WI38 (cell line): ENCODE measurements around the gene ABCC2.
"Not testable (repeated sequence)": the region's sequence is repeated elsewhere in the genome, so short reads cannot be mapped to it uniquely, and the experiment has no call there.

Experiments
- H3K4me3 ChIP-seq: 2 replicates; pipeline ENCODE4 v1.5.1; 2011; ENCODE audit warnings: low read depth, mild to moderate bottlenecking, control low read depth, low read length
- CTCF ChIP-seq: IDR thresholded peaks from 2 replicates; pipeline ENCODE4 v1.5.1; 2012; ENCODE audit warnings: low read depth, mild to moderate bottlenecking, control low read depth, low read length

ABCC2 gene

GRCh38 chr10:99782447-99783286, at the start of gene ABCC2:
Gene ABCC2, plus strand, starts transcription at chr10:99782640. Its CDS starts 205 bp downstream, at chr10:99782845.
- no peak within 1 kb of the TSS for H3K4me3 ChIP-seq
- TF ChIP-seq CTCF = no peak

- TF ChIP-seq CTCF = no peak
- peak overlapping the region; percentile 20 for H3K4me3 ChIP-seq
Measured at GRCh38 chr10:99733366-99733765, 49.1 kb upstream of the ABCC2 start.

- not testable (repeated sequence) for H3K4me3 ChIP-seq
Measured at GRCh38 chr10:99734111-99734510, 48.3 kb upstream of the ABCC2 start.

GRCh38 chr10:99740260-99740659, 42.2 kb upstream of the ABCC2 start:
- TF ChIP-seq CTCF = no peak
- no peak overlapping the region for H3K4me3 ChIP-seq

GRCh38 chr10:99740933-99741559, 41.4 kb upstream of the ABCC2 start:
- TF ChIP-seq CTCF = no peak
- no peak overlapping the region for H3K4me3 ChIP-seq

- no peak for TF ChIP-seq CTCF
- no peak overlapping the region for H3K4me3 ChIP-seq
Measured at GRCh38 chr10:99742254-99742653, 40.2 kb upstream of the ABCC2 start.

- H3K4me3 ChIP-seq = no peak overlapping the region
- TF ChIP-seq CTCF = no peak
Measured at GRCh38 chr10:99742701-99743100, 39.7 kb upstream of the ABCC2 start.
